ENCODE results near the gene GRID1. TPM values are rescaled to one million over a fixed set of nuclear protein-coding genes. Genes with fewer than 3 reads are reported as not detected.

The GRID1 gene
- total RNA-seq, 2 experiments from 2014 or later, result not detected

GRCh38 chr10:86137561-86137960 is 229.0 kb downstream of the GRID1 start:
- ATAC-seq (ENCODE audit: low read depth), result no peak
- H3K4me1 Mint-ChIP-seq, result no peaks in the 10 kb centered on the region

DNA sequence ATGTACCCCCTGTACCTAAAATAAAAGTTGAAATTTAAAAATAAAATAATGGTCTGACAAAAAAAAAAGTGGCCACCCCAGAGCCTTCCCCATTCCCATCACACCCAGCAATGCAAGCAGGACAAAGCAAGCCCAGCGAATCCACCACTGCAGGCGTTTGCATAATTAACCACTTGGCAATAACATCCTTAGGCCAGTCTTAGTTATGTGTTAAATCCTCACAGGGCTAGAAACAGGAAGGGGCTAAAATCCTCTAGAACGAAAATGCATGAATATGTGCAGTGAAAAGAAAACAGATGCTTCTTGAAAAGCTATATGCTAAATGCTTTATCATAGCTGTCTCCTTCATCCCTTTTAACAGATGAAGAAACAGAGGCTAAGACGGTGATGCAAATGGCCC is 229.7 kb downstream of the GRID1 start:
- Mint-ChIP-seq H3K9me3 (no peaks in the 10 kb centered on the region), H3K27me3 (no peaks in the 10 kb centered on the region), H3K27ac (no peak overlapping the region), H3K4me1 (no peaks in the 10 kb centered on the region), H3K36me3 (no peaks in the 10 kb centered on the region), H3K4me3 (no peak overlapping the region)
- no peak for DNase-seq
- POLR2A ChIA-PET, result no interaction called here
- no peak for ATAC-seq (ENCODE audit: low read depth)

More at GRCh38 chr10:86137561-86137960, 229.0 kb downstream of the GRID1 start:
- no peak overlapping the region for H3K27ac Mint-ChIP-seq
- no peaks in the 10 kb centered on the region for H3K36me3 Mint-ChIP-seq
- no peaks in the 10 kb centered on the region for H3K27me3 Mint-ChIP-seq
- POLR2A ChIA-PET, result no interaction called here
- H3K9me3 Mint-ChIP-seq, result no peaks in the 10 kb centered on the region
- no peak for DNase-seq
- no peak overlapping the region for H3K4me3 Mint-ChIP-seq

DNA sequence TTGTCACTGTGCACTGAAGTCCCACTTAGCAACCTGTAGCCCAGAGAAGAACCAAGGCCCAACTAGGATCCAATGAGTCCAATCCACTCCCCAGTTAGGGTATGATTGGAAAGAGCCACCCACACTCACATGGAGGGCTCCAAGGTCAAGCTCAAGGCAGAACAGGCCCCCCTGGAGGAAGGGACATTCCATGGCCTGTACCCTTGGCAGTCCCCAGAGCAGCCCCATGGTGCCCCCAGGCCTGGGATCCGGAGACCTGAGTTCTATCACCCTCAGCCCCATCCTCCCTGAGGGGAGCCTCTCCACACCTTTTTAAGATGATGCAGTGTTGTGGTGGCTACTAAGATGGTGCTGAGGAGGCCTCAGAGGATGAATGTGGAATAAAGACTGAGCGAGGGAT is 231.4 kb downstream of the GRID1 start:
- POLR2A ChIA-PET, result no interaction called here
- no peaks in the 10 kb centered on the region for H3K9me3 Mint-ChIP-seq
- no peak overlapping the region for H3K4me3 Mint-ChIP-seq
- DNase-seq (no peak), ATAC-seq (ENCODE audit: low read depth) (no peak)
- no peak overlapping the region for H3K27ac Mint-ChIP-seq
- no peaks in the 10 kb centered on the region for H3K4me1 Mint-ChIP-seq
- H3K27me3 Mint-ChIP-seq, result no peaks in the 10 kb centered on the region
- H3K36me3 Mint-ChIP-seq, result no peaks in the 10 kb centered on the region

GRCh38 chr10:86130737-86131475 is 235.7 kb downstream of the GRID1 start:
- Mint-ChIP-seq H3K9me3 (no peaks in the 10 kb centered on the region), H3K4me3 (no peak overlapping the region), H3K27me3 (peaks cover 3% of the 10 kb centered on the region), H3K27ac (no peak overlapping the region), H3K4me1 (no peaks in the 10 kb centered on the region), H3K36me3 (no peaks in the 10 kb centered on the region)
- DNase-seq, result no peak
- ATAC-seq (ENCODE audit: low read depth), result no peak
- POLR2A ChIA-PET, result no interaction called here

DNA sequence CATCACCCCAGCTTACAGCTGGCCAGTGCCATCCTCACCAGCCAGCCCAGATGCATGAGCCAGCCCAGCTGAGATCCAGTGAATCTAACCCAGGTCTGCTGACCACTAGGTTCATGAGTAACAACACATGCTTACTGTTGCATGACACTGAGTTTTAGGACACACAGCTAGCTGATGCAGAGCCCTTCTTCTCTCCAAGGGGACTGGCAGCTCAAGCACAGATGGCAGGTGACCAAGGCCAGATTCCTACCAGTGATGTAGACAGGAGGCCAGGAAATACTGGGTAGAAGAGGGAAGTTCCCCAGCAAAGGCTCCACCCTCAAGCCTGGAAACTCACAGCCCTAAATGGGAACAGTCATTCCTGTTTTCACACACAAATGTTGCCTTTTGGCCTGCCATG is 236.6 kb downstream of the GRID1 start:
- Mint-ChIP-seq H3K36me3 (no peaks in the 10 kb centered on the region), H3K4me3 (no peak overlapping the region), H3K27ac (no peak overlapping the region), H3K4me1 (no peaks in the 10 kb centered on the region), H3K27me3 (peaks cover 5% of the 10 kb centered on the region), H3K9me3 (no peaks in the 10 kb centered on the region)
- ATAC-seq (ENCODE audit: low read depth) (no peak), DNase-seq (no peak)
- POLR2A ChIA-PET, result no interaction called here

DNA sequence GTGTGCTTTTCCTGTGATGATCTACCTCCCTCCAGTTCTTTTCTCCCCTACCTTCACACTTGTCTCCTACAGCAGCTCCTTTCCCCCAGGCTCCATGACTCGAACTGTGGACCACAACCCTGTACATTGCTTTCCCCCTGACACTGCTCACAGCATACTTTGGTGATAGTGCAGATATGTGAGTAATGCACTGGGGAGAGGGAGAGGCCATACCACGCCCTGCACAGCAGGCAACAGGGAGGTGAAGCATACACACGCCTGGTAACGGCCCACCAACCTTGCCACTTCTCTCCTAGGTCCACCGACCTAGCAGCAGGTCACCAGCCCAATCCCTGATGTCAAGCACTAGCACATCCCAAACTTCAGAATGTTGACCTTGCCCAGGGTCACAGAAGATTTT is 238.2 kb downstream of the GRID1 start:
- POLR2A ChIA-PET, result no interaction called here
- Mint-ChIP-seq H3K9me3 (no peaks in the 10 kb centered on the region), H3K36me3 (no peaks in the 10 kb centered on the region), H3K27me3 (peaks cover 5% of the 10 kb centered on the region), H3K4me3 (no peak overlapping the region), H3K27ac (no peak overlapping the region), H3K4me1 (no peaks in the 10 kb centered on the region)
- DNase-seq, result no peak
- no peak for ATAC-seq (ENCODE audit: low read depth)

DNA sequence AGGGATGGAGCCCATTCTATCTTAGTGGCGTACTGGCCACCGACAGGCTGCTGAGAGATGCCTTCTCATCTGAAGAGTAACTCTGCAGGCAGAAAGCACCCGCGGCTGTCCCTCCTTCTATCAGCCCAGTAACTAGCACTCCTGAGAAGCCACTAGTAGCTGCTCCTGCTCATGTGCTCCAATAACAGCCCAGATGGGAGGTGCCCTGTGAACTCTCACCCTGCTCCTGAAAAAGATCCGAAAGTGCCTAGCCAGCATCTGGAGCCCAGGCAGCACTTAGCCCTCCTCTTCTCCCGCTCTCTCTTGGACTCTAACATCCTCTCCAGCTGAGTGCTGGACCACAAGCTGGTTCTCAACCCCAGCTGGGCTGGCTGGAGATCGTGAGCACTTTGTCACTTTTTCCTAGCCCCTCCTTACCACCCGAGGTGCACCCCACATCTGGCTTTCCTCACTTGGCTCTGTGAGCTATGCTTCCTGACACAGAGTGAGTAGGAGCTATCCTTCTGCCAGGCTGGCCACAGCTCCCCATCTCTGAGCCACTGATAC is 239.2 kb downstream of the GRID1 start:
- Mint-ChIP-seq H3K4me3 (no peak overlapping the region), H3K27ac (no peak overlapping the region), H3K36me3 (no peaks in the 10 kb centered on the region), H3K4me1 (no peaks in the 10 kb centered on the region), H3K9me3 (no peaks in the 10 kb centered on the region), H3K27me3 (peaks cover 5% of the 10 kb centered on the region)
- DNase-seq (no peak), ATAC-seq (ENCODE audit: low read depth) (no peak)
- POLR2A ChIA-PET, result no interaction called here

DNA sequence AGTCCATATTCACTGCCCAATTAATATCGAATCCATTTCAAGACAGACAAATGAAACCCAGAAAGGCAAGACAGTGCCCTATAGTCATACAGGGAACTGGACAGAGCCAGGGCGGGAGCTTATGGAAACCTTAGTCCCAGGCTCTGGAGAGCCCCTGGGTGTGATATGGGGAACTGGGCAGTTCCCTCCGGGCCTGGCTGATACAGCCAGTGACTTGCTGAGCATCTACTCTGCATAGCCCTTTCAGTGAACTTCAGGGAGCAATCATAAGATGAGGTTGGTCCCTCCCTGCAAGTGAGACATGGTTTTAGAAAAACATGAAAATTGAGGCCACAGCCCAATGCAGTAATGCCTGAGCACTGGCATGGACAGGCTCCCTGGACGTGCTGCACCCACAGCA is 241.9 kb downstream of the GRID1 start:
- Mint-ChIP-seq H3K27me3 (peaks cover 5% of the 10 kb centered on the region), H3K9me3 (no peaks in the 10 kb centered on the region), H3K4me1 (no peaks in the 10 kb centered on the region), H3K36me3 (no peaks in the 10 kb centered on the region), H3K27ac (no peak overlapping the region), H3K4me3 (no peak overlapping the region)
- DNase-seq (no peak), ATAC-seq (ENCODE audit: low read depth) (no peak)
- POLR2A ChIA-PET, result no interaction called here

DNA sequence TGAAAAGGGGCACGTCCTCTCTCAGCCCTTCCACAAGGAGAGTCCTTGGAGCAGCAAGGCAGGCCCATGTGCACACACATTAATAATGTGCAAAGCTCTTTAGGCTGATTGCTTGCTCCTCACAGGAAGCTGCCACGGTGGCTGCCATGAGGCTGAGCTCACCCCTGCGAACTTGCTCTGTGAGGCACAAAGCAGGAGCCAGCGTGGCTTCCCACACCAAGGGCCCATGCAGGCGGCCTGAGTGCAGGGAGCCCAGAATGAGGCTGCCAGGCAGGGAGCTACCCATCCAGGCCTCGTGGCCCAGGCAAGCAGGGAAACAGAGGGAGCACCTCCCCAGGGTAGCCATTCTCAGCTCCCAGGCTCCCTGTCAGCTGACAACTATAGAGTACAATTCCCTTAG is 242.9 kb downstream of the GRID1 start:
- no peak overlapping the region for H3K27ac Mint-ChIP-seq
- POLR2A ChIA-PET, result no interaction called here
- peaks cover 5% of the 10 kb centered on the region for H3K27me3 Mint-ChIP-seq
- no peaks in the 10 kb centered on the region for H3K36me3 Mint-ChIP-seq
- no peak overlapping the region for H3K4me3 Mint-ChIP-seq
- H3K9me3 Mint-ChIP-seq, result no peaks in the 10 kb centered on the region
- H3K4me1 Mint-ChIP-seq, result no peaks in the 10 kb centered on the region
- DNase-seq (no peak), ATAC-seq (ENCODE audit: low read depth) (no peak)

GRCh38 chr10:86123304-86123703 is 243.3 kb downstream of the GRID1 start:
- Mint-ChIP-seq H3K36me3 (no peaks in the 10 kb centered on the region), H3K4me3 (no peak overlapping the region), H3K4me1 (no peaks in the 10 kb centered on the region), H3K27me3 (peaks cover 3% of the 10 kb centered on the region), H3K27ac (no peak overlapping the region), H3K9me3 (no peaks in the 10 kb centered on the region)
- ATAC-seq (ENCODE audit: low read depth), result no peak
- no peak for DNase-seq
- POLR2A ChIA-PET, result no interaction called here

DNA sequence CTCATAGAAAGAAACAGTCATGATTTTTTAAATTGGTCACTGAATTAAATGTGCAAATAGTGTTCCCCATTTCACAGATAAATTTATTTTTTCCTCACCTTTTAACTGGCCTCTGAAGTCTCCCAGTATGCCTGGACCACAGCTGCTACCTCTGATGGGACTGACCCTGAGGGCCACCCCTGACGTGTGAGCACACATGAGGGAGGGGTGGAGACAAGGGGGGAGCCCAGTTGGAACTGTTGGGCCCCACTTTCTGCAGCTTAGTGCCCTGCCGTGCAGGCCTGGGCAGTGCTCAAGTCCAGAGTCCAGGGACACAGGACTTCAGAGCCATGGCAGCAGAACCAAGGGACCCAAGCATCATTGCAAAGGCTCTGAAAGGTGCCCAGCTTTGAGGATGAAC is 243.9 kb downstream of the GRID1 start:
- H3K27ac Mint-ChIP-seq, result no peak overlapping the region
- no peak for ATAC-seq (ENCODE audit: low read depth)
- H3K4me3 Mint-ChIP-seq, result no peak overlapping the region
- DNase-seq, result no peak
- no peaks in the 10 kb centered on the region for H3K36me3 Mint-ChIP-seq
- peaks cover 2% of the 10 kb centered on the region for H3K27me3 Mint-ChIP-seq
- POLR2A ChIA-PET, result no interaction called here
- no peaks in the 10 kb centered on the region for H3K4me1 Mint-ChIP-seq
- no peaks in the 10 kb centered on the region for H3K9me3 Mint-ChIP-seq

DNA sequence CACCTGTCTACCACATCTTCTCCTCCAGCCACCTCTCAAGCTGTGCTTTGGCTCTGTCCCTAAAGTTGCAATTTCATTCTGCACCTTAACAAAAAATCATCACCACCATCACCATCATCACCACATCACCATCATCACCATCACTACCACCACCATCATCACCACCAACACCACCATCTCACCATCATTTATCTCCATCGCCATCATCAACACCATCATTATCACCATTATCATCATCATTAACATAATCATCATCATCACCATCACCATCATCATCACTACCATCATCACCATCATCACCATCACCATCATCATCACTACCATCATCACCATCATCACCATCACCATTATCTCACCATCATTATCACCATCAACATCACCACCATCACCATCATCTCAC is 245.4 kb downstream of the GRID1 start:
- no peaks in the 10 kb centered on the region for H3K4me1 Mint-ChIP-seq
- H3K4me3 Mint-ChIP-seq, result no peak overlapping the region
- peaks cover 2% of the 10 kb centered on the region for H3K27me3 Mint-ChIP-seq
- no peaks in the 10 kb centered on the region for H3K9me3 Mint-ChIP-seq
- ATAC-seq (ENCODE audit: low read depth), result no peak
- POLR2A ChIA-PET, result no interaction called here
- no peak overlapping the region for H3K27ac Mint-ChIP-seq
- no peak for DNase-seq
- no peaks in the 10 kb centered on the region for H3K36me3 Mint-ChIP-seq

DNA sequence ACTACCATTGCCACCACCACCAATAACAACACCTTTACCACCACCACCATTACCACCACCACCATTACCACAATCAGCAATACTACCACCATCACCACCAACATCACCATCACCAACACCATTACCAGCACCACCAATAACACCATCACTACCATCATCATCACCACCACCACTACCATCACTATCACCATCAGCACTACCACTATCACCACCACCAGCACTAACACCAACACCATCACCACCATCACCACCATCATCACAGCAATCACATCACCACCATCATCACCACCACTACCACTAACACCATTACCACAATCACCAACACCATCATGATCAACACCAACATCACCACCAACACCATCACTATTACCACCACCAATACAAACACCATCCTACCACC is 249.5 kb downstream of the GRID1 start:
- POLR2A ChIA-PET, result no interaction called here

GRCh38 chr10:86113983-86114382 is 252.6 kb downstream of the GRID1 start:
- no peaks in the 10 kb centered on the region for H3K36me3 Mint-ChIP-seq
- POLR2A ChIA-PET, result no interaction called here

More for the DNA sequence above, 249.5 kb downstream of the GRID1 start:
- Mint-ChIP-seq H3K36me3 (no peaks in the 10 kb centered on the region), H3K27me3 (no peaks in the 10 kb centered on the region), H3K4me1 (no peaks in the 10 kb centered on the region), H3K4me3 (no peak overlapping the region), H3K9me3 (no peaks in the 10 kb centered on the region), H3K27ac (no peak overlapping the region)
- ATAC-seq (ENCODE audit: low read depth), result no peak
- DNase-seq, result no peak

More at GRCh38 chr10:86113983-86114382, 252.6 kb downstream of the GRID1 start:
- Mint-ChIP-seq H3K4me1 (no peaks in the 10 kb centered on the region), H3K27ac (no peak overlapping the region), H3K27me3 (no peaks in the 10 kb centered on the region), H3K9me3 (no peaks in the 10 kb centered on the region), H3K4me3 (no peak overlapping the region)
- no peak for DNase-seq
- no peak for ATAC-seq (ENCODE audit: low read depth)

Measured in activated naive CD8-positive, alpha-beta T cell treated with anti-CD3 and anti-CD28 coated beads, Interleukin-2, amount 10 ng/mL, durations not matched to agents 7 days and 5 days (primary cell).